GM18499 (cell line): ENCODE results near the gene TTLL11.

Experiments
- ATAC-seq: cut with Tn5 transposase; IDR thresholded peaks from one replicate; pipeline ENCODE4 v1.9.1; 2021; ENCODE audit warnings: moderate number of reproducible peaks; ENCODE audit not compliant: insufficient read depth, unreplicated experiment

The TTLL11 gene

GRCh38 chr9:121865884-121866283 lies 227.2 kb downstream of the TTLL11 start:
- ATAC-seq, result no peak

GRCh38 chr9:121865060-121865459 lies 228.0 kb downstream of the TTLL11 start:
- ATAC-seq, result no peak

- no peak for ATAC-seq
Observed at GRCh38 chr9:121863955-121864354, 229.2 kb downstream of the TTLL11 start.

- no peak for ATAC-seq
Observed at GRCh38 chr9:121862371-121863332, 230.5 kb downstream of the TTLL11 start.

GRCh38 chr9:121861501-121862180 lies 231.5 kb downstream of the TTLL11 start:
- ATAC-seq, result no peak

GRCh38 chr9:121860744-121861143 lies 232.4 kb downstream of the TTLL11 start:
- ATAC-seq, result no peak

- no peak for ATAC-seq
Observed at GRCh38 chr9:121860213-121860612, 232.9 kb downstream of the TTLL11 start.

GRCh38 chr9:121859646-121860045 lies 233.5 kb downstream of the TTLL11 start:
- no peak for ATAC-seq

- ATAC-seq, result no peak
Observed at GRCh38 chr9:121858788-121859187, 234.3 kb downstream of the TTLL11 start.

- ATAC-seq, result no peak
Observed at GRCh38 chr9:121857928-121858327, 235.2 kb downstream of the TTLL11 start.

GRCh38 chr9:121855476-121855875 lies 237.6 kb downstream of the TTLL11 start:
- no peak for ATAC-seq

- no peak for ATAC-seq
Observed at GRCh38 chr9:121853617-121854395, 239.3 kb downstream of the TTLL11 start.

- ATAC-seq, result no peak
Observed at GRCh38 chr9:121852651-121853616, 240.2 kb downstream of the TTLL11 start.

- no peak for ATAC-seq
Observed at GRCh38 chr9:121852241-121852640, 240.9 kb downstream of the TTLL11 start.

- ATAC-seq, result no peak
Observed at GRCh38 chr9:121851641-121852091, 241.4 kb downstream of the TTLL11 start.

GRCh38 chr9:121850366-121850765 lies 242.7 kb downstream of the TTLL11 start:
- ATAC-seq, result no peak

- no peak for ATAC-seq
Observed at GRCh38 chr9:121849554-121849953, 243.6 kb downstream of the TTLL11 start.

GRCh38 chr9:121844562-121844961 lies 248.5 kb downstream of the TTLL11 start:
- ATAC-seq, result no peak

GRCh38 chr9:121844098-121844497 lies 249.0 kb downstream of the TTLL11 start:
- no peak for ATAC-seq

GRCh38 chr9:121842612-121842978 lies 250.5 kb downstream of the TTLL11 start:
- no peak for ATAC-seq
